CD14-positive monocyte (primary cell): ENCODE data around the gene PCDHA5. TPM values are rescaled to one million over a fixed set of nuclear protein-coding genes. Genes with fewer than 3 reads are reported as not detected.

Experiments
- DNase-seq, 3 donors: peaks; one replicate each; pipeline ENCODE4 v3.0.0-alpha.2; 2011 to 2022
- H2AFZ ChIP-seq: 2 replicates; pipeline ENCODE4 v1.6.0; 2012; ENCODE audit warnings: mild to moderate bottlenecking, low read depth, low read length, inconsistent platforms; ENCODE audit not compliant: insufficient read depth, poor library complexity, severe bottlenecking
- H3K27ac ChIP-seq, 2 donors: 1 replicate in 1 of 2; 2 replicates in 1 of 2; pipeline ENCODE4 v1.5.1; 2012 to 2013; ENCODE audit warnings: low read length in 2 of 2, control low read depth in 1 of 2, inconsistent platforms in 1 of 2, low read depth in 1 of 2, mild to moderate bottlenecking in 1 of 2
- H3K27me3 ChIP-seq, 2 donors: one replicate each; pipeline versions ENCODE4 v1.6.0 to v1.6.1; 2011 to 2013; ENCODE audit warnings: low read length in 2 of 2; ENCODE audit not compliant: control insufficient read depth in 2 of 2, insufficient read depth in 2 of 2
- H3K36me3 ChIP-seq, 2 donors: replicated peaks in 1 of 2; 1 replicate in 1 of 2; 2 replicates in 1 of 2; pipeline versions ENCODE4 v1.5.1 to v1.6.1; 2012 to 2013; ENCODE audit warnings: low read length in 2 of 2, control low read depth in 1 of 2, inconsistent platforms in 1 of 2, mild to moderate bottlenecking in 1 of 2; ENCODE audit not compliant: insufficient read depth in 2 of 2, control insufficient read depth in 1 of 2
- H3K4me1 ChIP-seq, 2 donors: 1 replicate in 1 of 2; 2 replicates in 1 of 2; pipeline versions ENCODE4 v1.5.1 to v1.6.1; 2012 to 2013; ENCODE audit warnings: low read length in 2 of 2, control low read depth in 1 of 2, inconsistent platforms in 1 of 2, mild to moderate bottlenecking in 1 of 2, moderate library complexity in 1 of 2; ENCODE audit not compliant: insufficient read depth in 2 of 2, control insufficient read depth in 1 of 2
- H3K4me2 ChIP-seq: replicated peaks from 2 replicates; pipeline ENCODE3; 2012; ENCODE audit warnings: low read length, moderate library complexity, mild to moderate bottlenecking; ENCODE audit not compliant: poor library complexity, severe bottlenecking; ENCODE audit errors: extremely low read depth
- H3K4me3 ChIP-seq, 3 experiments: fragments of 200-600 bp in 1 of 3; sonication (generic) in 1 of 3; replicated peaks in 1 of 3; 1 replicate in 2 of 3; 2 replicates in 1 of 3; pipeline ENCODE4 v1.5.1; 2011 to 2013; ENCODE audit warnings: low read length in 3 of 3, mild to moderate bottlenecking in 3 of 3, control low read depth in 2 of 3, low read depth in 2 of 3, inconsistent platforms in 1 of 3, moderate library complexity in 1 of 3
- H3K79me2 ChIP-seq: 2 replicates; pipeline ENCODE4 v1.6.0; 2012; ENCODE audit warnings: mild to moderate bottlenecking, control low read depth, inconsistent platforms, low read length, moderate library complexity; ENCODE audit not compliant: insufficient read depth
- H3K9ac ChIP-seq: 2 replicates; pipeline ENCODE4 v1.6.0; 2017; ENCODE audit warnings: low read length, mild to moderate bottlenecking; ENCODE audit not compliant: insufficient read depth, poor library complexity, severe bottlenecking
- H3K9me3 ChIP-seq, 2 donors: replicated peaks in 1 of 2; 1 replicate in 1 of 2; 2 replicates in 1 of 2; pipeline versions ENCODE4 v1.5.1 to v1.6.1; 2012 to 2013; ENCODE audit warnings: low read length in 2 of 2, control low read depth in 1 of 2; ENCODE audit not compliant: control insufficient read depth in 1 of 2, insufficient read depth in 1 of 2
- H4K20me1 ChIP-seq: 2 replicates; pipeline ENCODE4 v1.6.0; 2012; ENCODE audit warnings: mild to moderate bottlenecking, low read length, control low read depth, moderate library complexity; ENCODE audit not compliant: insufficient read depth
- H3K27ac Mint-ChIP-seq, 7 donors: one replicate each; pipeline ENCODE4 v1.8.0; 2020; ENCODE audit warnings: mild to moderate bottlenecking in 7 of 7, mixed read lengths in 7 of 7, moderate library complexity in 6 of 7, inconsistent platforms in 2 of 7
- H3K27me3 Mint-ChIP-seq, 3 donors: one replicate each; pipeline ENCODE4 v1.8.0; 2021 to 2022; ENCODE audit warnings: low read depth in 3 of 3, mild to moderate bottlenecking in 3 of 3, mixed read lengths in 3 of 3, moderate library complexity in 3 of 3, inconsistent platforms in 1 of 3
- H3K36me3 Mint-ChIP-seq, 2 donors: one replicate each; pipeline ENCODE4 v1.8.0; 2020; ENCODE audit warnings: mixed read lengths in 2 of 2, inconsistent platforms in 1 of 2, mild to moderate bottlenecking in 1 of 2
- H3K4me1 Mint-ChIP-seq: one replicate; pipeline ENCODE4 v1.8.0; 2020; ENCODE audit warnings: mild to moderate bottlenecking, mixed read lengths
- H3K4me3 Mint-ChIP-seq, 2 donors: one replicate each; pipeline ENCODE4 v1.8.0; 2020; ENCODE audit warnings: mild to moderate bottlenecking in 2 of 2, mixed read lengths in 2 of 2, moderate library complexity in 1 of 2
- H3K9me3 Mint-ChIP-seq, 7 donors: one replicate each; pipeline ENCODE4 v1.8.0; 2020 to 2022; ENCODE audit warnings: mixed read lengths in 7 of 7, mild to moderate bottlenecking in 6 of 7, moderate library complexity in 6 of 7, inconsistent platforms in 2 of 7
- WGBS: methylation state at CpG from one replicate; pipeline ENCODE4 v1.1.5; 2013; ENCODE audit warnings: missing lambda C conversion rate; ENCODE audit not compliant: insufficient coverage; 5-methylcytosine and 5-hydroxymethylcytosine counted together
- intact Hi-C, 2 donors: fragments of 100-400 bp; cut with micrococcal nuclease; formaldehyde crosslinking; loops; one replicate each; pipeline versions ENCODE4 v1.15.0 to v1.15.1; 2023
- polyA plus RNA-seq, 3 donors: library from polyadenylated mRNA; depleted of rRNA in 1 of 3; unstranded in 2 of 3; stranded (reverse) in 1 of 3; fragments of 300-500 nt in 2 of 3; fragments of >200 nt in 1 of 3; fragmentation: Illumina TruSeq in 2 of 3; gene quantifications; 1 replicate in 2 of 3; 2 replicates in 1 of 3; pipeline ENCODE4 v1.2.3, GENCODE V29; 2012 to 2021
- TF ChIP-seq, protein P1 (sequence below): fragments of 200-600 bp; IDR thresholded peaks from one replicate; pipeline ENCODE4 v1.8.0; 2022; ENCODE audit warnings: antibody characterized with exemption, mild to moderate bottlenecking

The PCDHA5 gene
- polyA plus RNA-seq, 3 donors: not detected

- TF ChIP-seq, protein P1, sequence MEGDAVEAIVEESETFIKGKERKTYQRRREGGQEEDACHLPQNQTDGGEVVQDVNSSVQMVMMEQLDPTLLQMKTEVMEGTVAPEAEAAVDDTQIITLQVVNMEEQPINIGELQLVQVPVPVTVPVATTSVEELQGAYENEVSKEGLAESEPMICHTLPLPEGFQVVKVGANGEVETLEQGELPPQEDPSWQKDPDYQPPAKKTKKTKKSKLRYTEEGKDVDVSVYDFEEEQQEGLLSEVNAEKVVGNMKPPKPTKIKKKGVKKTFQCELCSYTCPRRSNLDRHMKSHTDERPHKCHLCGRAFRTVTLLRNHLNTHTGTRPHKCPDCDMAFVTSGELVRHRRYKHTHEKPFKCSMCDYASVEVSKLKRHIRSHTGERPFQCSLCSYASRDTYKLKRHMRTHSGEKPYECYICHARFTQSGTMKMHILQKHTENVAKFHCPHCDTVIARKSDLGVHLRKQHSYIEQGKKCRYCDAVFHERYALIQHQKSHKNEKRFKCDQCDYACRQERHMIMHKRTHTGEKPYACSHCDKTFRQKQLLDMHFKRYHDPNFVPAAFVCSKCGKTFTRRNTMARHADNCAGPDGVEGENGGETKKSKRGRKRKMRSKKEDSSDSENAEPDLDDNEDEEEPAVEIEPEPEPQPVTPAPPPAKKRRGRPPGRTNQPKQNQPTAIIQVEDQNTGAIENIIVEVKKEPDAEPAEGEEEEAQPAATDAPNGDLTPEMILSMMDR: no peak
- DNase-seq: no peak
- Histone ChIP-seq H3K27me3 (peaks cover 0 to 13% of the 10 kb centered on the region in 2 donors), H2AFZ (no peak overlapping the region), H3K4me2 (no peak overlapping the region), H3K4me3 (no peak overlapping the region), H3K4me1 (no peaks in the 10 kb centered on the region), H3K9me3 (peaks cover 53 to 63% of the 10 kb centered on the region in 2 donors), H3K27ac (no peak overlapping the region), H3K79me2 (no peaks in the 10 kb centered on the region), H3K36me3 (no peaks in the 10 kb centered on the region), H4K20me1 (no peaks in the 10 kb centered on the region), H3K9ac (no peak overlapping the region)
- Mint-ChIP-seq H3K27me3 (peaks cover 5 to 12% (median 10%) of the 10 kb centered on the region in 3 donors), H3K27ac (no peak overlapping the region), H3K4me1 (no peaks in the 10 kb centered on the region), H3K9me3 (peaks cover 34 to 61% (median 55%) of the 10 kb centered on the region in 7 donors), H3K36me3 (no peaks in the 10 kb centered on the region), H3K4me3 (no peak overlapping the region)
- 55% methylated on average over 22 of the region's 22 CpGs for WGBS
- intact Hi-C loops: no loop called here
These were observed 36.5 kb downstream of the PCDHA5 start for GRCh38 chr5:140857987-140858240.

DNA sequence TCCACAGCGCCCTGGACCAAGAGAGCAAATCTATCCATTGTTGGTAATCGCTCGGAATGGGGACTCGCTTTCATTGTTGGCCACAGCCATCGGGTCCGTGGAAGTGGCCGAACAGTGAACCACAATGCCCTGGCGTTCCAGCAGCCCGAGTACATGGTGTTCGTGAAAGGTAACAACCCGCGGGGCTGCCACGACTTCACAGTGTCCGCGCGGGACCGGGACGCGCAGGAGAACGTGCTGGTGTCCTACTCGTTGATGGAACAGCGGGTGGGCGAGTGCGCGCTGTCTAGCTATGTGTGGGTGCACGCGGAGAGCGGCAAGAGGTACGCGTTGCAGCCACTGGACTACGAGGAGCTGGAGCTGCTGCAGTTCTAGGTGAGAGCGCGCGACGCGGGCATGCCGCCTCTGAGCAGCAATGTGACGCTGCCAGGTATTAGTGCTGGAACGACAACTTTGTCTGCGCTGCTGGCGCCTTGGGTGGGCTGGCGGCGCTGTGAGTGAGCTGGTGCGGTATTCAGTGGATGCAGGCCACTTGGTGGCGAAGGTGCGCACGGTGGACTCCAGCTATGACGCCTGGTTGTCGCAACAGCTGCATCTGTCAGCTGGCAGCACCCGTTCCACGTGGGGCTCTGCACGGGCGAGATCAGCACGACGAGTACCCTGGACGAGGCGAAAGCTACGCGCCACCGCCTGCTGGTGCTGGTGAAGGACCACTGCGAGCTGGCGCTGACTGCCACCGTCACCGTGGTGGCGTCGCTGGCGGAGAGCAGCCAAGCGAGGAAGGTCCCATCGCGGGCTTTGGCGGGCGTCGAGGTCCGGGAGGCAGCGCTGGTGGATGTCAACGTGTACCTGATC is 41.3 kb downstream of the PCDHA5 start:
- H3K9me3 ChIP-seq: peaks cover 43 to 44% of the 10 kb centered on the region in 2 donors
- peaks cover 22 to 43% (median 40%) of the 10 kb centered on the region in 7 donors for H3K9me3 Mint-ChIP-seq
- no peak for DNase-seq
- no peaks in the 10 kb centered on the region for H3K4me1 Mint-ChIP-seq
- intact Hi-C loops: no loop called here
- no peak overlapping the region for H3K4me3 Mint-ChIP-seq
- no peak overlapping the region for H3K4me2 ChIP-seq
- H3K36me3 Mint-ChIP-seq: no peaks in the 10 kb centered on the region
- H2AFZ ChIP-seq: no peak overlapping the region
- H3K27ac Mint-ChIP-seq: no peak overlapping the region
- 42% methylated on average over 76 of the region's 76 CpGs for WGBS
- H3K9ac ChIP-seq: no peak overlapping the region
- TF ChIP-seq, protein P1: no peak
- H3K27me3 Mint-ChIP-seq: peaks cover 0 to 5% (median 2%) of the 10 kb centered on the region in 3 donors
- no peaks in the 10 kb centered on the region for H3K27me3 ChIP-seq
- H3K27ac ChIP-seq: no peak overlapping the region
- no peaks in the 10 kb centered on the region for H4K20me1 ChIP-seq
- H3K79me2 ChIP-seq: no peaks in the 10 kb centered on the region
- H3K4me1 ChIP-seq: no peaks in the 10 kb centered on the region
- H3K4me3 ChIP-seq: no peak overlapping the region
- no peaks in the 10 kb centered on the region for H3K36me3 ChIP-seq
